H1 (cell line): Measurements from ENCODE around the gene ST8SIA5. TPM values are rescaled to one million over a fixed set of nuclear protein-coding genes. Genes with fewer than 3 reads are reported as not detected.

Experiments
- CTCF ChIA-PET: fragments of 300-600 bp; sonication (Branson Sonifier 250); formaldehyde crosslinking; loops from one replicate; lab custom pipeline; 2021; ENCODE audit not compliant: partially characterized antibody; lab: Charles Lee
- POLR2A ChIA-PET: fragments of 300-600 bp; sonication (Branson Sonifier 250); formaldehyde crosslinking; loops from one replicate; lab custom pipeline; 2021; ENCODE audit warnings: inconsistent platforms; ENCODE audit not compliant: partially characterized antibody; lab: Charles Lee
- DNase-seq, 2 experiments: peaks; one replicate each; pipeline versions ENCODE4 v3.0.0 to v3.0.0-alpha.2; 2010 to 2022; ENCODE audit warnings: low spot score in 2 of 2, low read depth in 1 of 2, mixed read lengths in 1 of 2
- FAIRE-seq: peaks from 2 replicates; lab custom pipeline; 2011; peaks lifted over from hg19 to GRCh38; lab: Jason Lieb, UNC
- H2AFZ ChIP-seq: 2 replicates; pipeline ENCODE4 v1.8.1; 2012; ENCODE audit warnings: low read length, inconsistent platforms
- H2AK5ac ChIP-seq: 2 replicates; pipeline ENCODE4 v1.6.1; 2013; ENCODE audit warnings: low read depth, low read length
- H2BK120ac ChIP-seq: replicated peaks from 2 replicates; pipeline ENCODE3; 2013; ENCODE audit warnings: low read depth, low read length, inconsistent platforms
- H2BK12ac ChIP-seq: 2 replicates; pipeline ENCODE4 v1.6.1; 2013; ENCODE audit warnings: low read depth, low read length
- H2BK15ac ChIP-seq: 2 replicates; pipeline ENCODE4 v1.6.1; 2013; ENCODE audit warnings: low read length
- H2BK20ac ChIP-seq: 2 replicates; pipeline ENCODE4 v1.6.1; 2013; ENCODE audit warnings: low read length
- H2BK5ac ChIP-seq: 2 replicates; pipeline ENCODE4 v1.6.1; 2013; ENCODE audit warnings: low read depth, low read length
- H3K14ac ChIP-seq: 2 replicates; pipeline ENCODE4 v1.6.1; 2013; ENCODE audit warnings: inconsistent platforms; ENCODE audit not compliant: insufficient read length
- H3K18ac ChIP-seq: 2 replicates; pipeline ENCODE4 v1.6.1; 2013; ENCODE audit warnings: low read length; ENCODE audit errors: extremely low read depth
- H3K23ac ChIP-seq: 2 replicates; pipeline ENCODE4 v1.6.1; 2013; ENCODE audit warnings: inconsistent platforms; ENCODE audit not compliant: insufficient read length
- H3K23me2 ChIP-seq: 2 replicates; pipeline ENCODE4 v1.6.1; 2013; ENCODE audit warnings: low read depth, low read length
- H3K27ac ChIP-seq: 2 replicates; pipeline ENCODE4 v1.6.1; 2011; ENCODE audit warnings: low read depth, low read length, inconsistent platforms
- H3K27me3 ChIP-seq, 4 experiments: replicated peaks in 1 of 4; 1 replicate in 1 of 4; 2 replicates in 3 of 4; pipeline versions ENCODE4 v1.6.1 to v1.8.1; 2011 to 2013; ENCODE audit warnings: low read length in 3 of 4, mild to moderate bottlenecking in 3 of 4, inconsistent platforms in 2 of 4, mixed read lengths in 2 of 4, moderate library complexity in 1 of 4; ENCODE audit not compliant: control insufficient read depth in 3 of 4, insufficient read depth in 3 of 4; ENCODE audit errors: extremely low read depth in 1 of 4
- H3K36me3 ChIP-seq, 4 experiments: 2 replicates each; pipeline versions ENCODE4 v1.6.1 to v1.8.1; 2011 to 2013; ENCODE audit warnings: mild to moderate bottlenecking in 4 of 4, low read length in 3 of 4, moderate library complexity in 2 of 4, control low read depth in 1 of 4, inconsistent platforms in 1 of 4; ENCODE audit not compliant: insufficient read depth in 4 of 4, control insufficient read depth in 2 of 4
- H3K4ac ChIP-seq: replicated peaks from 2 replicates; pipeline ENCODE3; 2013; ENCODE audit warnings: low read length, low read depth, mixed read lengths, inconsistent platforms; ENCODE audit not compliant: insufficient read length
- H3K4me1 ChIP-seq, 4 experiments: replicated peaks in 1 of 4; 1 replicate in 1 of 4; 2 replicates in 3 of 4; pipeline versions ENCODE4 v1.6.1 to v1.8.1; 2011 to 2013; ENCODE audit warnings: low read length in 3 of 4, inconsistent platforms in 2 of 4, mixed read lengths in 1 of 4; ENCODE audit not compliant: insufficient read depth in 4 of 4, control insufficient read depth in 3 of 4
- H3K4me2 ChIP-seq, 2 experiments: 2 replicates each; pipeline versions ENCODE4 v1.6.1 to v1.8.1; 2011 to 2013; ENCODE audit warnings: low read depth in 2 of 2, low read length in 2 of 2, control low read depth in 1 of 2, inconsistent platforms in 1 of 2, mild to moderate bottlenecking in 1 of 2; ENCODE audit not compliant: insufficient read depth in 1 of 2
- H3K4me3 ChIP-seq, 4 experiments: fragments of 200-600, 300-600 bp in 1 of 4; sonication (generic), shearing (Covaris generic), sonication (Bioruptor Twin) in 1 of 4; 2 replicates each; pipeline versions ENCODE4 v1.5.1 to v1.8.1; 2011 to 2016; ENCODE audit warnings: low read length in 4 of 4, low read depth in 3 of 4, control low read depth in 2 of 4, inconsistent platforms in 2 of 4, mild to moderate bottlenecking in 2 of 4, mixed read lengths in 1 of 4, moderate library complexity in 1 of 4; ENCODE audit not compliant: insufficient read depth in 2 of 4; ENCODE audit errors: extremely low read depth in 1 of 4
- H3K56ac ChIP-seq: replicated peaks from 2 replicates; pipeline ENCODE3; 2013; ENCODE audit warnings: low read depth, mild to moderate bottlenecking, mixed read lengths, low read length, inconsistent platforms; ENCODE audit not compliant: insufficient read length
- H3K79me1 ChIP-seq: 2 replicates; pipeline ENCODE4 v1.6.1; 2013; ENCODE audit warnings: low read depth, low read length, control low read depth
- H3K79me2 ChIP-seq, 2 experiments: 2 replicates each; pipeline versions ENCODE4 v1.6.1 to v1.8.1; 2012 to 2013; ENCODE audit warnings: low read length in 2 of 2, mild to moderate bottlenecking in 2 of 2, inconsistent platforms in 1 of 2; ENCODE audit not compliant: insufficient read depth in 2 of 2, control insufficient read depth in 1 of 2
- H3K9ac ChIP-seq, 4 experiments: replicated peaks in 1 of 4; 1 replicate in 1 of 4; 2 replicates in 3 of 4; pipeline versions ENCODE4 v1.6.1 to v1.8.1; 2011 to 2013; ENCODE audit warnings: low read depth in 3 of 4, low read length in 3 of 4, control low read depth in 2 of 4, mild to moderate bottlenecking in 2 of 4, moderate library complexity in 2 of 4, inconsistent platforms in 1 of 4; ENCODE audit errors: extremely low read depth in 1 of 4
- H3K9me3 ChIP-seq, 2 experiments: 2 replicates each; pipeline versions ENCODE4 v1.6.1 to v1.8.1; 2012 to 2013; ENCODE audit warnings: mild to moderate bottlenecking in 2 of 2, moderate library complexity in 2 of 2, control low read depth in 1 of 2, inconsistent platforms in 1 of 2, low read depth in 1 of 2, low read length in 1 of 2, mixed read lengths in 1 of 2; ENCODE audit not compliant: insufficient read depth in 2 of 2
- H4K20me1 ChIP-seq, 2 experiments: replicated peaks in 1 of 2; 2 replicates each; pipeline versions ENCODE3 to v1.8.1; 2011 to 2013; ENCODE audit warnings: inconsistent platforms in 2 of 2, low read length in 2 of 2, mild to moderate bottlenecking in 1 of 2; ENCODE audit not compliant: insufficient read depth in 2 of 2, control insufficient read depth in 1 of 2
- H4K5ac ChIP-seq: 2 replicates; pipeline ENCODE4 v1.6.1; 2013; ENCODE audit warnings: low read length, low read depth, mixed read lengths, inconsistent platforms; ENCODE audit not compliant: insufficient read length
- H4K8ac ChIP-seq: 2 replicates; pipeline ENCODE4 v1.8.0; 2013; ENCODE audit warnings: mild to moderate bottlenecking, moderate library complexity, low read length, inconsistent platforms; ENCODE audit not compliant: insufficient read depth; ENCODE audit errors: extremely low read depth
- H4K91ac ChIP-seq: replicated peaks from 2 replicates; pipeline ENCODE3; 2013; ENCODE audit warnings: low read length, mixed read lengths, inconsistent platforms; ENCODE audit not compliant: insufficient read length
- CHD1 ChIP-seq: IDR thresholded peaks from 2 replicates; pipeline ENCODE4 v1.6.1; 2012; ENCODE audit warnings: low read depth, low read length, improper control_type of control experiment
- CREB1 ChIP-seq: IDR thresholded peaks from 2 replicates; pipeline ENCODE4 v1.6.1; 2012; ENCODE audit warnings: inconsistent platforms
- CTBP2 ChIP-seq: IDR thresholded peaks from 2 replicates; pipeline ENCODE4 v1.7.0; 2011; ENCODE audit warnings: borderline replicate concordance, mild to moderate bottlenecking, moderate library complexity, mixed read lengths, low read length; ENCODE audit not compliant: insufficient read depth, insufficient read length
- EP300 ChIP-seq, 2 experiments: IDR thresholded peaks; 1 replicate in 1 of 2; 2 replicates in 1 of 2; pipeline ENCODE4 v1.6.1; 2011 to 2012; ENCODE audit warnings: low read depth in 2 of 2, low read length in 2 of 2, mild to moderate bottlenecking in 2 of 2, borderline replicate concordance in 1 of 2, inconsistent platforms in 1 of 2, moderate library complexity in 1 of 2
- HDAC2 ChIP-seq, 2 experiments: fragments of 300-600 bp in 1 of 2; sonication (generic) in 1 of 2; IDR thresholded peaks; 2 replicates each; pipeline ENCODE4 v1.6.1; 2011 to 2012; ENCODE audit warnings: low read depth in 2 of 2, low read length in 2 of 2, mild to moderate bottlenecking in 2 of 2, moderate library complexity in 2 of 2, borderline replicate concordance in 1 of 2, inconsistent platforms in 1 of 2
- KDM1A ChIP-seq: fragments of 200-600, 300-600 bp; sonication (generic); IDR thresholded peaks from 2 replicates; pipeline ENCODE4 v1.7.1; 2016; ENCODE audit warnings: mild to moderate bottlenecking, low read length, borderline replicate concordance
- KDM5A ChIP-seq: fragments of 200-600 bp; IDR thresholded peaks from 2 replicates; pipeline ENCODE4 v1.7.1; 2012; ENCODE audit warnings: mild to moderate bottlenecking, low read length, inconsistent platforms, mixed read lengths
- MAFK ChIP-seq: IDR thresholded peaks from 2 replicates; pipeline ENCODE4 v1.6.1; 2012; ENCODE audit warnings: low read depth, mild to moderate bottlenecking, improper control_type of control experiment, low read length
- MAX ChIP-seq: IDR thresholded peaks from 2 replicates; pipeline ENCODE4 v1.6.1; 2012; ENCODE audit warnings: inconsistent platforms
- RNF2 ChIP-seq: fragments of 200-900, 300-1000 bp; sonication (generic); IDR thresholded peaks from 2 replicates; pipeline ENCODE4 v1.7.1; 2016; ENCODE audit warnings: borderline replicate concordance, low read depth, mild to moderate bottlenecking, antibody characterized with exemption, low read length; ENCODE audit not compliant: poor library complexity, severe bottlenecking; ENCODE audit errors: missing control alignments
- SP4 ChIP-seq: IDR thresholded peaks from 2 replicates; pipeline ENCODE4 v1.6.1; 2012; ENCODE audit warnings: low read length, inconsistent platforms
- SUZ12 ChIP-seq: fragments of 200-600 bp; sonication (generic); IDR thresholded peaks from 2 replicates; pipeline ENCODE4 v1.6.1; 2012; ENCODE audit warnings: mild to moderate bottlenecking, inconsistent platforms, low read length, moderate library complexity, mixed read lengths
- TAF1 ChIP-seq: IDR thresholded peaks from 2 replicates; pipeline ENCODE4 v1.6.1; 2011; ENCODE audit warnings: mild to moderate bottlenecking, low read depth, low read length
- WGBS, 2 experiments: shearing (Covaris generic) in 1 of 2; methylation state at CpG; one replicate each; pipeline versions ENCODE4 v1.1.6 to v1.1.7; 2013 to 2015; ENCODE audit warnings: low lambda C conversion rate in 2 of 2, mixed read lengths in 2 of 2, inconsistent platforms in 1 of 2, low coverage in 1 of 2, missing lambda C conversion rate in 1 of 2; ENCODE audit not compliant: insufficient replicate concordance in 2 of 2, insufficient coverage in 1 of 2, insufficient read length in 1 of 2; ENCODE audit errors: extremely low coverage in 1 of 2, missing lambda C conversion rate in 1 of 2; 5-methylcytosine and 5-hydroxymethylcytosine counted together
- polyA plus RNA-seq, 7 experiments: library from polyadenylated mRNA; depleted of rRNA in 3 of 7; stranded (reverse) in 5 of 7; unstranded in 2 of 7; fragments of >200 nt in 5 of 7; fragments of 200-250 nt in 2 of 7; gene quantifications; 1 replicate in 5 of 7; 2 replicates in 1 of 7; 4 replicates in 1 of 7; pipeline versions ENCODE4 v1.2.1 to v1.2.3, GENCODE V29; 2011 to 2013; ENCODE audit warnings: missing spikeins in 2 of 7, mixed read lengths in 2 of 7
- total RNA-seq: library from RNA; stranded (reverse); fragmentation: NEBNext Ultra II Directional; extraction: Animal tissue kit (Norgen Biotek cat#: 25700); gene quantifications from 2 replicates; pipeline ENCODE4 v1.2.1, GENCODE V29; 2021

Gene ST8SIA5
- total and polyA plus RNA-seq, 2 of the 8 experiments (the other 6 are each of a cell fraction or from before 2014, with no cell fraction given) = 2.4 to 6.3 TPM

GRCh38 chr18:46625069-46625468, 131.8 kb downstream of the ST8SIA5 start:
- CTCF ChIA-PET = interaction anchor here (0.6 to 5.6 kb wide), 6 partner anchors 10 to 768 kb away, joined by 3 to 64 read pairs (median 4); no protein-coding TSS in a partner anchor
- H4K5ac ChIP-seq = no peak overlapping the region
- no peak overlapping the region for H3K9ac ChIP-seq
- no peaks in the 10 kb centered on the region for H3K36me3 ChIP-seq
- no peak overlapping the region for H2AFZ ChIP-seq
- no peaks in the 10 kb centered on the region for H3K27me3 ChIP-seq
- H3K27ac ChIP-seq = no peak overlapping the region
- H2BK20ac ChIP-seq = no peak overlapping the region
- no peak overlapping the region for H3K4me3 ChIP-seq
- no peaks in the 10 kb centered on the region for H3K79me2 ChIP-seq
- H2BK5ac ChIP-seq = no peak overlapping the region
- no peaks in the 10 kb centered on the region for H3K23me2 ChIP-seq
- H3K18ac ChIP-seq = no peak overlapping the region
- no peak overlapping the region for H3K4me2 ChIP-seq
- H4K8ac ChIP-seq = no peak overlapping the region
- H3K79me1 ChIP-seq = no peaks in the 10 kb centered on the region
- no peaks in the 10 kb centered on the region for H3K9me3 ChIP-seq
- H4K20me1 ChIP-seq = no peaks in the 10 kb centered on the region
- H2BK120ac ChIP-seq = no peak overlapping the region
- H2BK15ac ChIP-seq = no peak overlapping the region
- no peak overlapping the region for H2AK5ac ChIP-seq
- peaks cover 0 to 3% (median 0%) of the 10 kb centered on the region in 4 experiments; a peak in 1 of 7 replicates for H3K4me1 ChIP-seq
- no peak overlapping the region for H3K23ac ChIP-seq
- H2BK12ac ChIP-seq = no peak overlapping the region
- H4K91ac ChIP-seq = no peak overlapping the region
- H3K4ac ChIP-seq = no peak overlapping the region
- POLR2A ChIA-PET = interaction anchor here (0.6 to 0.7 kb wide), 2 partner anchors 116 to 431 kb away, joined by 3 to 4 read pairs; no protein-coding TSS in a partner anchor
- H3K14ac ChIP-seq = no peak overlapping the region
- no peak for FAIRE-seq
- 100% methylated on average over 5 of the region's 5 CpGs; no CpG with 5 or more reads in 1 of the 2 experiments for WGBS, 2 experiments
- H3K56ac ChIP-seq = no peak overlapping the region
- peak in 1 of 2 experiments; percentile 19 for DNase-seq
- TF ChIP-seq CREB1 = no peak
- TF ChIP-seq SUZ12 = no peak
- no peak for TF ChIP-seq HDAC2 (IDR thresholded peaks at IDR 0.05; ENCODE audit: borderline replicate concordance in 1 of 2, low read depth in 2 of 2, low read length in 2 of 2)
- no peak for TF ChIP-seq RNF2
- TF ChIP-seq CHD1 = no peak
- no peak for TF ChIP-seq MAFK
- no peak for TF ChIP-seq TAF1
- TF ChIP-seq MAX = no peak
- no peak for TF ChIP-seq KDM5A
- no peak for TF ChIP-seq EP300 (IDR thresholded peaks at IDR 0.05; ENCODE audit: borderline replicate concordance in 1 of 2, low read depth in 2 of 2, low read length in 2 of 2)
- no peak for TF ChIP-seq SP4
- TF ChIP-seq KDM1A = no peak
- no peak for TF ChIP-seq CTBP2
